Hematopoietic multipotent progenitor cell treated with erythropoietin and hydrocortisone succinate and interleukin-3 and kit ligand, for 8 days (in vitro differentiated cells): ENCODE data around the gene ROCK1.
"Not testable (repeated sequence)": the region's sequence is repeated elsewhere in the genome, so short reads cannot be mapped to it uniquely, and the experiment has no call there.

ENCODE experiments used
- DNase-seq: peaks from one replicate; pipeline ENCODE4 v3.0.0-alpha.2; 2015

ROCK1 gene

DNA sequence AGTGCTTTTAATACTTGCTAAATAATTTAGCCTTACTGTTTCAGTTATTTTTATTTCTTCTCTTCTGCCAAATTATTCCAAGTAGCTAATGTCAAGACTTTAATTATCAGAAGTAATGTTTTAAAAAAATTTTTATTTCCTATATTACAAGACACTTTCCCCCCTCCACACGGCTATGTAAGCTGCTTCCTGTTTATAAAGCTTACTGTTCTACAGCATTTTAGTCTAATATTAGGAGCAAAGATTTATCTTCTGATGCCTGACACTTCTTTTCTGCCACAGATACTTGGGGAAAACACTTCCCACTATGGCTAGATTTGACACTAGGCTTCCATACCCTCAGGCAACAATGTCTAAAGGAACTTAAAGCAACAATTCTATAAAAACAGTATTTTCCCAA lies 62.3 kb downstream of the ROCK1 start:
- no peak for DNase-seq

DNA sequence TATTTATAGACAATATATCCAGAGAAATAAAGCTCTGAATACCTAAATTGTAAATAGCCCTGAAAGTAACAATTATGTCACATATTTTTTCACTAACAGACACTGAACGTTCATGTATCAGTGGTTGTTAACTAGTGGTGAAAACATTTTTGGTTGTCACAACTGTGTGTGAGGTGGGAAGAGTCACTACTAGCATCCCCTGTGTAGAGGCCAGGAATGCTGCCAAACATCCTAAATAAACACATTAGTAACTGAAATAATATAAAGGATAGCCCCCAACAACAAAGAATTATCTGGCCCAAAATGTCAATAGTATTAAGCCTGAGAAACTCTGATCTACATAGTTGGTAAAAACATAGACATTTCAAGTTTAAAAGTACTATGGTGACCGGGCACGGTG lies 64.5 kb downstream of the ROCK1 start:
- DNase-seq, result no peak

DNA sequence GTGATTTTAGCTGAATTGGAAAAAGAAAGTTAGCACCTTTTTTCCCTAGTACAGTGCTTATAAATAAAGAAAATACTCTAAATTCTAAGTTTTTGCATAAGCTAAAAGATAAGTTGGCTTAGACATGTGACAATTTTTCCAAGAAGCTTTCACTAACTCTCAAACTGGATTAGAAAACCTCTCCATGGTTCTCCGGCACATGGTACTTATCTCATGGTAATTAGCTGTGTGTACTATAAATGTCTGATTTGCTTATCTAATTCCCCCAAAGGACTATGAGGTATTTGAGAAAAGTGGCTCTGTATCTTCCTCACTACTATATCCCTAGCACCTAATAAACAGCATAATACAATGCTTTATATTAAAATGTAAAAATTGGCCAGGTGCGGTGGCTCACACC lies 71.1 kb downstream of the ROCK1 start:
- DNase-seq, result peak; percentile 72

DNA sequence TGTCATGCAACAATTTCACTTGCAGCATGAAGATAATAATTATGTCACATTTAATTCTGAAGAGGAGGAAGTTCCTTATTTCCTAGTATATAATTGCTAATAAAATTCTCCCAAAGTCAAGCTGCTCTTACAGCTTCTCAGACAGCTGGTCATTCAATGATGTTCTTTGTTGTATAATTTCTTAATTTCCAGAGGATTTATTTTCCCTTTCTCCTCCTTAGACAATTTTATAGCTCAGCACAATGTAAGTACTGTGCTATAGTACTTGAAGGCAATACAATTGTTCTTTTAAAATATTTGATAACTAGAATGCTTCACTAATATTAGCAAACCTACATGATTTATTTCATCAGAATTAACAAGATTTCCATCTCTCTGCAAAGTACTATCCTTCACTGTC lies 73.4 kb downstream of the ROCK1 start:
- no peak for DNase-seq

DNA sequence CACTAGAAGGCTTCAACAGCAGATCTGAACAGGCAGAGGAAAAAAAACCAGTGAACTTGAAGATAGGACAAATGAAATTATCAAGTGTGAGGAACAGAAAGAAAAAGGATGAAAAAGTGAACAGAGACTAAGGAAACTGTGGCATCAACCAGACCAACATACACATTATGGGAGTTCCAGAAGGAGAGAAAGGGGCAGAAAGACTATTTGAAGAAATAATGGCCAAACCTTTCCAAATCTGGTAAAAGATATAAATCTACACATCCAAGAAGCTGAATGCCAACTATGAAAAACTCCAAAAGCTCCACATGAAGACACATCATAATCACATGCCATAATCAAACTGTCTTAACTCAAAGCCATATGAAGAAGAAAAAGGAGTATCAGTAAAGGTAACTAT lies 79.8 kb downstream of the ROCK1 start:
- DNase-seq, result no peak

DNA sequence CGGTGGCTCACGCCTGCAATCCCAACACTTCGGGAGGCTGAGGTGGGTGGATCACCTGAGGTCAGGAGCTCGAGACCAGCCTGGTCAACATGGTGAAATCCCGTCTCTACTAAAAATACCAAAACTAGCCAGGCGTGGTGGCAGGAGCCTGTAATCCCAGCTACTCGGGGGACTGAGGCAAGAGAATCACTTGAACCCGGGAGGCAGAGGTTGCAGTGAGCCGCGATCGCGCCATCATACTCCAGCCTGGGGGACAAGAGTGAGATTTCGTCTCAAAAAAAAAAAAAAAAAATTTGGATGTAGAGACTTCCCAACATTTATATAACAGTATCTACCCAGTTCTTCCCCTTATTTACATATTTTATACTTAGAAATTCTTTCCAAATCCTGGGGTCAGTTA lies 93.4 kb downstream of the ROCK1 start:
- not testable (repeated sequence) for DNase-seq

DNA sequence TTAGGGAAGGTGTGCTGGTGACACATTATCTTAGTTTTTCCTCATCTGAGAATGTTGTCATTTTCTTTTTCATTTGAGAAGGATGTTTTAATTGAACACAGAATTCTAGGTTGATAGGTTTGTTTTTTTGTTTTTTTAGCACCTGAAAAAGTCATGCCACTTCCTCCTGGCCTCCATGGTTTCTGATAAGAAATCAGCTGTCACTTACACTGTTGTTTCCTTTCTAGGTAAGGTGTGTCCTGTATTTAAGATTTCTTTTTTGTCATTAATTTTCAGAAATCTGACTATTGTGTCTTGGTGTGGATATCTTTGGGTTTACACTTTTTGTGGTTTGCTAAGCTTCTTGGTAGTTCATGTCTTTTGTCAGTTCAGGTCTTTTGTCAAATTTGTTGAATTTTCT lies 99.3 kb downstream of the ROCK1 start:
- DNase-seq, result no peak

DNA sequence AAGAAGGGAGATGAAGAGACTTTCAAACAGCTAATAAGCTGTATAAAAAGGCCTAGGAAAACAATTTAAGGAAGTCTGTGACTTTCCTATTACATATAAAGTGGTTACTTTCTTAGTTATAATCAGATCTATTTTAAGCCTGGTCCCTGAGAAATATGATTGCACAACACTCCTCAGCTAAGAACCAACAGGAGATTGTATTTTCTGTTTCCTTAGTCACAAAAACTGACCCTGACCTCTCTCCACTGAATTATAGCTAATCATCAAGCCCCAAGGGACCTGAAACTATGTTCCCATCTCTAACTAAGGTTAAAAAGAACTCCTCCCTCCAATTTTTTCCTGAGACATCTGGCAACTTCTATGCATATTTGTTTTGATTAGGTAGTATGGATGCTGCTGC lies 106.9 kb downstream of the ROCK1 start:
- DNase-seq, result no peak

DNA sequence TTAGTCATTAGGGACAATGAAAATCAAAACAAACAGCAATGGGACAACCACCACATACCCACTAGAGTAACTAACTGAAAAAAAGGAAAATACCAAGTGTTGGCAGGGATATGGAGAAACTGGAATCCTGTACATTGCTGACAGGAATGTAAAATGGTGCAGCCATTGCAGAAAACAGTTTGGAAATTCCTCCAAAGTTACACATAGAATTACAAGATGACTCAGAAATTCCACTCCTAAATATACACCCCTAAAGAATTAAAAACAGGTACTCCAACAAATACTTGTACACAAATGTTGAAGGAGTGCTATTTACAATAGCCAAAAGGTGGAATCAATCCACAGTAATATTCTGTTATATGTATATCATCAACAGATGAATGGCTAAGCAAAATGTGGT lies 110.9 kb downstream of the ROCK1 start:
- DNase-seq, result no peak

DNA sequence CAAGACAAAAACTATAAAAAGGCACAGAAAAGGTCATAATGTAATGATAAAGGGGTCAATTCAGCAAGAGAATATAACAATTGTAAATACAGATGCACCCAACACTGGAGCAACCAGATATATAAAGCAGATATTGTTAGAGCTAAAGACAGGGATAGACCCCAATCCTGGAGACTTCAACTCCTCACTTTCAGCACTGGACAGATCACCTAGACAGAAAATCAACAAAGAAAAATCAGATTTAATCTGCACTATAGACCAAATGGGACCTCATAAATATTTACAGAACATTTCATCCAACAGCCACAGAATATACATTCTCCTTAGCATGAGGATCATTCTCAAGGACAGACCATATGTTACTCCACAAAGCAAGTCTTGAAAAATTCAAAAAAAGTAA lies 114.2 kb downstream of the ROCK1 start:
- no peak for DNase-seq

DNA sequence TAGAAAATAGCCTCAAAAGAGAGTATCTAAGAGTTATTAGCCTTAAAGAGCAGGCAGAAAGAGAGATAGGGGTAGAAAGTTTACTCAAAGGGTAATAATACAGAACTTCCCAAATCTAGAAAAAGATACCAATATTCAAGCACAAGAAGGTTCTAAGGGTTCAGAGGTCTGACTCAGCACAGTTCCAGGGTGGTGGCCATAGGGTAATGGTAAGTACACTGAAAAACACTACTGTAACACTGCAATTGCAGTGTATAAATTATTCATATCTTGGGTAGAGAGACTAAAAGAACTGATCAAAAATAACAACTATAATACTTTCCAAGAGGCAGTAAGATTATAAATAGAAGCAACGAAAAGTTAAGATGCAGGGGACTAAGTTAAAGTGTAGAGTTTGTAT lies 115.2 kb downstream of the ROCK1 start:
- no peak for DNase-seq

DNA sequence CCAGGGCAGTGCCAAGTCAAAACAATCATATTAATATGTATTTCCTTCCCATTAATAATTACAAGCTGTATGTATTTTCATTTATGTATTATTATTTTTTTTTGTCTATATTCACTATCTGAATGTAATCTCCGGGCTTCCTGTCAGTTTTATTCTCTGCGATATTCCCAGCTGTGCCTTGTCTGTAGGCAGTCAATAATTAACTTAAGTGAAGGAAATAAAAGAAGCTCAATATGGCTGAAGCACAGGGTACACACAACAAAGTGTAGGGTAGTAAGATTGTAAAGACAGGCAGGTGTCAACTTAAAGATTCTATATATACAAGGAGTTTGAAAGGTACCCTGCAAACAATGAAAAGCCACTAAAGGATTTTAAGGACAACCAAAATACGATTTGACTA lies 122.9 kb downstream of the ROCK1 start:
- DNase-seq, result no peak

DNA sequence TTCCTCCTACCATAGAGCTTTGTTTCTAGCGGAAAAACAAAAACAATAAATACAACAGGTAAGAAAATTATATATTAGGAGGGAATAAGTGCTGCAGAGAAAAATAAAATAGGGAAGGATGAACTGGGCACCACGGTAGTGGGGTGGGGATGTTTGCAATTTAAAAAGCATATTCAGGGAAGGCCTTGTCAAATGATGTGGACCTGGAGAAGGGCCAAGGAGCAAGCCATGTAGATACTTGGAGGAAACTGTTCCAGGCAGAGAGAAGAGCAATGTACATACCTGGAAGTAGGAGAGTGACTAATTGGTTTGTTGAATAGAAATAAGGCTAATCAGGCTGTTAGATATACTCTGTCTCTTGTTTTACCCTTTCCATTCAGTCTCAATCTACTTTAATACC lies 136.5 kb downstream of the ROCK1 start:
- DNase-seq, result no peak

DNA sequence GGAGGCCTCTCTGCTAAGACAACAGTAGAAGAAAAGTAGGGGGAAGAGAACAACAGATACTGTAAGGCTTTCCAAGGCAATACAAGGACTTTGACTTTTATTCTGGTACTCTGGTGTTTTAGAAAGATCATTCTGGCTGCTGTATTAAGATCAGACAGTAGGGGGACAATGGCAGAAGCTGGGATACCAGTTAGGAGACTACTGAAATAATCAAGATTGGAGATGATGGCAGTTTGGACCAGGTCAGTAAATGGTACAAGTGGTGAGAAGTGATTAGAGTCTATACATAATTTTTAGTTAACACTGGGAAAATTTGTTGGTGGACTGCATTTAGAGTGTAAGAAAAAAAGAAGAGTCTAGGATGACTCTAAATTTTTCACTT lies 139.7 kb downstream of the ROCK1 start:
- peak; percentile 57 for DNase-seq

DNA sequence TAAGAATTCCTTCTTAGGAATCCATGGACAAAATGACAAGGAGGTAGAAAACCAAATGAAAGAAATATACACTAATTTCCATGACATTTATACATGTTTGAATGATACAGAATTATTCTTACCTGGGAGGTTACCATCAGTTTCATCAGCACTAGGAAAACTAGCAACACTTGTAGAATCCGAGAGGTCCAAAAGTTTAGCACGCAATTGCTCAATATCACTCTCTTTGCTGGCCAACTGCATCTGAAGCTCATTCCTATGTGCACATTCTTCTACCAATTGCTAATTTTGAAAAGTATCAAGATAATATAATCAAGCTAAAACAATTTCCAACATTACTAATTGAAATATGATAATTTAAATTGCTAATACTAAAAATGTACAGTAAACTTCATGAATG lies 144.8 kb downstream of the ROCK1 start:
- DNase-seq, result no peak

DNA sequence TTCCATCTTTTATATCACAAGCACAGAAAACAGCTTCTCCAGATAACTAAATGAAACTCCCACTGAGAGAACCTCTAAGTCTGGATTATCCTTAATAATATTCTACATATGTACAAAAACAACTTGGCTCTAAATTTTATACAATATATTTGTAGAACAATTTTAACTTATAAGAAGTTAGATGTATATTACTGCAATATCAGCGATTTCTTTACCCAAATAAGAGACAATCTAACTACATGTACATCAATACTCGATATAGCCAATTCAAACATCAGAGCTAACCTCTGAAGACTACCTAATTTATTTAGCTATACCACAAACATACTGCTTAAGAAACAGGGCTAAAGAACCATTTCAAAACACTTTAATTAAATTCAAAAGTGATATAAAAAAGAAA lies 148.6 kb downstream of the ROCK1 start:
- DNase-seq, result no peak

DNA sequence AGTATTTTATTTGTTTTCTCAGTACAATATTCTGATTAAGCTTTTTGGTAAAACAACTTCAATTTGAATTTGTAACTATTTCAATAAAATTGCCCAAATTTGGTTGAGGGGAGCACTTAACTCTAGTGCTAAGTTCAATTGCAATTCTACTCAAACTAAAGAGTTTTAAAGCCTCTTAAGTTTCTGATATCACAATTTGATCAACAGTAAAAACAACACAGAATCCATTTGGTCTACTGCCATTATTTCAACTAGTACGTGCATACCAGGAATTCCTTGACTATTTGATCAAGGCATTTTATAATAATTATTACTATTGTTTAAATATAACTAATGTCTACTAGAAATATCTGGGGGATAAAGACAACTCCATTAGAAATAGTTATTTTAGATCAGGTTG lies 150.9 kb downstream of the ROCK1 start:
- DNase-seq, result no peak

DNA sequence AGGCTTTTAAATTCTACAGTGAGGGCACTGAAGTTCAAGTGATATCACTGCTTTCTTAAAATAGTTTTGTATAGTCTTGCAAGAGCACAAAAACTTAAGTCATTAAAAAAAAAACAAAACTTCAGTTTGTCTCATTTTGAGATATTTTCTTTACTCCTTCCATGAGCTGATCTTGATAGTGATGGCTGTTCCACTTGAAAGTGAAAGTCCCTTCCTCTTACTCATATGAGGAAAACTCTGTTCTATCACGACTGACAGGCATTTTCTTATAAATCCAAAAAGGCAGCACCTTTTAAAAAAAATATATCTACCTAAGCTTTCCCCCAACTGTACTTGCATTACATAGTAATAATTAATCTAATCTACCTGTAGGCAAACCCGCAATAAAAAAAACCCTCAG lies 160.8 kb downstream of the ROCK1 start:
- DNase-seq, result not testable (repeated sequence)
